GM21390 (cell line): ENCODE measurements around the gene CHMP4B.
"Not testable (repeated sequence)": the region's sequence is repeated elsewhere in the genome, so short reads cannot be mapped to it uniquely, and the experiment has no call there.

Experiments used
- ATAC-seq: cut with Tn5 transposase; IDR thresholded peaks from one replicate; pipeline ENCODE4 v1.9.1; 2021; ENCODE audit not compliant: unreplicated experiment

Gene CHMP4B

DNA sequence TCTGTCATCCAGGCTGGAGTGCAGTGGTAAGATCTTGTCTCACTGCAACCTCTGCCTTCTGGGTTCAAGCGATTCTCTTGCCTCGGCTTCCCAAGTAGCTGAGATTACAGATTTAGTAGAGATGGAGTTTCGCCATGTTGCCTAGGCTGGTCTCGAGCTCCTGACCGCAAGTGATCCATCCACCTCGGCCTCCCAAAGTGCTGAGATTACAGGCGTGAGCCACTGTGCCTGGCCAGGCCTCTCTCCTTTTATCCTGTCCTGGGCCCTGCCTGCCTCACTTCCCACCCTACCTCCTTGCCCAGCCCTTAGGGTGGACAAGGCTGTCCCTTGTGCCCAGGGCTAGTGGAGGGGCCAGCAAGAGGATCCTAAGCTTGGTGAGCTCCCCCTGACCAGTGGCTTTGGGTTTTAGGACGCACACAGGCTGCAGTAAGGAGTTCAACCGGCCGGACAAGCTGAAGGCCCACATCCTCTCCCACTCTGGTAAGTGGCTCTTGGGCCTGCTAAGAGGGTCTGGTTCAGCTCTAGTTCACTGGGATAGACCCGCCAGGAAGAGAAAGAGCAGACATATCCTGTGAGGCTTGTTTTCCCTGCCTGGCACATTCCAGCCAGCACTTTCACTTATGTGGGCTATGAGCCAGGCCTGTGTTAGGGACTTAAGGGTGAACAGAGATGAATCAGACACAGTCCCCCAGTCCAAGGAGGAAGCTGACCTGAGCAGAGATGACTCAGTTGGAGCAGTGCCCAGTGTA lies 21.9 kb upstream of the CHMP4B start:
- ATAC-seq, result no peak

DNA sequence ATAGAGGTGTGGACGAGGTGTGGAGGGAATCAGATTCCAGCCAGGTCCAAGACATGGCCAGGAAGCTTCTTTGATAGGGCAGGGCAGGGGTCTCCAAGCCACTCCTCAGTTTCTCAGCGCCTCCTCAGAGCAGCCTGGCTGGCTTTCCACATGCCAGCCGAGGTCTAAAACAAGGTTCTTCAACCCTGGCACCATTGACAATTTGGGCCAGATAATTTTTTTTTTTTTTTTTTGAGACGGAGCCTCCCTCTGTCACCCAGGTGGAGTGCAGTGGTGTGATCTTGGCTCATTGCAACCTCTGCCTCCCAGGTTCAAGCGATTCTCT lies 21.3 kb upstream of the CHMP4B start:
- no peak for ATAC-seq

DNA sequence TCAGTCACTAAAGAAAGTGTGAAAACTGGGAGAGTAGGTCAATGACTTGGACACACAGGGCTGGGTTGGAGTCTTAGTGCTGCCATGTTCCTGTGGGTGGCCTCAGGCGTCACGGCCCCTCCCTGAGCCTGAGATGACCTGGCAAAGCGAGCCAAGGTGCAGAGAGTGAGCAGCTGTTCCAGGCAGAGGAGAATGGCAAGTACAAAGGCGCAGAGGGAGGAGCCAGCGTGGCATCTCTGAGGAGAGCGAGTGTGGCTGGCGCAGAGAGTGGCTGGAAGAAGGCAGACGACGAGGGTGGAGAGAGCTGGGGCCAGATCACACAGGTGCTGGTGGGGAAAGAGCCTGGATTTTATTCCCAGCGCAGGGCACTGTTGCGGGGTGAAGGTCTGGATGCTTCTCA lies 20.6 kb upstream of the CHMP4B start:
- no peak for ATAC-seq

DNA sequence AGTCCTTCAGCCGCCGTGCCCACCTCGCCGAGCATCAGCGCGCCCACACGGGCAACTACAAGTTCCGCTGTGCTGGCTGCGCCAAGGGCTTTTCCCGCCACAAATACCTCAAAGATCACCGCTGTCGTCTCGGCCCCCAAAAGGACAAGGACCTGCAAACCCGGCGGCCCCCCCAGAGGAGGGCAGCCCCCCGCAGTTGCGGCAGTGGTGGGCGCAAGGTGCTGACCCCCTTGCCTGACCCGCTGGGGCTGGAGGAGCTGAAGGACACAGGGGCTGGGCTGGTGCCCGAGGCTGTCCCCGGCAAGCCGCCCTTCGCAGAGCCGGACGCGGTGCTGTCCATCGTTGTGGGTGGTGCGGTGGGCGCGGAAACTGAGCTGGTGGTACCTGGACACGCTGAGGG lies 20.1 kb upstream of the CHMP4B start:
- no peak for ATAC-seq

DNA sequence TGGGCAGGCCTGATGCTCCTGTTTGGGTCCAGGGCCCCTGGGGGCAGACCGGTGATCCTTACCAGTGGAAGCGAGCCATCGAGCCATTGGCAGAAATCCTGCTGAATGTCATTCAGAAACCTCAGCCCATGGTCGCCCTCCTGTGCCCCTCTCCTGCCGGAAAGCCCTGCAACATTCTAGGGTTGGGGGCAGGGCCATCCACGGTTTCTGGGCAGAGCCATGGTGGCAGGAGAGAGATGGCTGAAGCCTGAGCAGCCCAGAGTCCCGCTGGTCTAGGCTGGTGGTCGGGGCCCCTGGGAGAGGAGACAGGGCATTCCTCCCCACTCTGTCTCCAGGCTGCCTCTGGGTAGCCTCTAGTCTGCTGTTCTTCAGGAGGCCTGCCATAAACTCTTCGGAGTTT lies 19.6 kb upstream of the CHMP4B start:
- no peak for ATAC-seq

DNA sequence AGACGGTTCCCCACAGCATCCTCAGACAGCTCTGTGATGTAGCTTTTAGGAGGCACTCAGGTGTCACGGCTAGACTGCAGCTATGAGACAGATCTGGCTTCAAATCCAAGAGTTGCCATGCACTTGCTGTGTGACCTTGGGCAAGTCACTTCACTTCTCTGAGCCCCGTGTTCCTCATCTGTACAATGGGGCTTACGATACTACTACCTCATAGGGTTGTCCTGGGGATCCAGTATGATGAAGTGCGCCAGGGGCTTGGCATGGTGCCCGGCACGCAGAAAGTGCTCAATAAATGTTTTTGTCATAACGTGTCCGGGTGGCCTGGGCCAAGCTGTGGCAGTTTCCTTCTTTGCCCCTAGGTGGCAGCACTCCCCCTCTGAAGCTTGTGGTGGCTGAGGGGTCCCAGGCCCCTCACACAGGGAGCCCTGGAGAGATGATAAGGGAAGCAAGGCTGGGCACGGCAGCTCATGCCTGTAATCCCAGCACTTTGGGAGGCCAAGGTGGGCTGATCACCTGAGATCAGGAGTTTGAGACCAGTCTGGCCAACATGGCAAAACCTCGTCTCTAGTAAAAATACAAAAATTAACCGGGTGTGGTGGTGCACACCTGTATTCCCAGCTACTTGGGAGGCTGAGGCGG lies 19.1 kb upstream of the CHMP4B start:
- ATAC-seq, result no peak

DNA sequence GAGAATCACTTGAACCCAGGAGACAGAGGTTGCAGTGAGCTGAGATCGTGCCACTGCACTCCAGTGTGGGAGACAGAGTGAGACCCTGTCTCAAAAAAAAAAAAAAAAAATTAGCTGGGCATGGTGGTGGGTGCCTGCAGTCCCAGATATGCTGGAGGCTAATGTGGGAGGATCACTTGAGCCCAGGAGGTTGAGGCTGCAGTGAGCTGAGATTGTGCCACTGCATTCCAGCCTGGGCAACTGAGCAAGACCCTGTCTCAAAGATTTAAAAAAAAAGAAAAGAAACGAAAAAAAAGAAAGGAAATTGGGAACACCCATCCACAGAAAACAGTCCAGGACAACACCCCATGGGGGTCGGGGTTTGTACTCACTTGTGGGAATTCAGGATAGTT lies 18.6 kb upstream of the CHMP4B start:
- not testable (repeated sequence) for ATAC-seq

DNA sequence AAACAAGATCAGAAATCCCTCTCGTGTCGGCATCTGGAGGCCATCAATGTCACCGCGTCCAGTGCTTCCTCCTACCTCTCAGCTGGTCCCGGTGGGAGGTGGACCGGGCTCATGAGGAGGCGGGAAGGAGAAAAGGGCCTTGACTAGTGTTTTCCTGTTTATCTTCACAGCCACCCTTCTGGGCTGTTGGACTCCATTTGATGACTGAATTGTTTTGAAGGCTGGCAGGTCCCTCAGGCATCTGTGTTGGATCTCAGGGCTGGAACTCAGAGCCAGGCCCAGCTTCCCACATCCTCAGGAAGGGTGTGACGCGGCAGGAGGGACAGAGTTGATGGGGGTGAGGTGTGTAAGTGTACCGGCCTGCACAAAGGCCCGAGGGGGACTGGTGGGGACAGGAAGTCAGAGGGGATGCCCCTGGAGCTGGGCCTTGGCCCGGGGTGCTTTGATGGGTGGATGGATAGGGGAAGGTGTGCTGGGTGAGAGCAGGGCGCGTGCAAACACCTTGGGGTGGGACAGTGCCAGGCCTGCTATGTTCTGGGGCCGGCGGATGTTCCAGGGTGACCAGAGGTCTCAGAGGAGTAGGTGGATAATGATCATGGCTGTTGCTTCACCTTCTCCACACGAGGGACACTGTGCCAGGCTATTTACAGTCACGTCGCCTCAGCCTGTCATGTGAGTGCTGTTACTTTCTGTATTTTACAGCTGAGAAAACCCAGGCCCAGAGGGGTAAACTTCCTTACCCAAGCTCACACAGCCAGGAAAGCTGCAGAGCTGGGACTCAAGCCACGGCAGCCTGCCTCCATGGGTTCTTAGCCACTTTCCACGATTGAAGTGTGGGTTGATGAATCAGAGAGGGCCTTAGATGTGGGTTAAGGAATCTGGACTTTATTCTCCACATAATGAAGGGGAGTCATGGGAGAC lies 17.9 kb upstream of the CHMP4B start:
- no peak for ATAC-seq

DNA sequence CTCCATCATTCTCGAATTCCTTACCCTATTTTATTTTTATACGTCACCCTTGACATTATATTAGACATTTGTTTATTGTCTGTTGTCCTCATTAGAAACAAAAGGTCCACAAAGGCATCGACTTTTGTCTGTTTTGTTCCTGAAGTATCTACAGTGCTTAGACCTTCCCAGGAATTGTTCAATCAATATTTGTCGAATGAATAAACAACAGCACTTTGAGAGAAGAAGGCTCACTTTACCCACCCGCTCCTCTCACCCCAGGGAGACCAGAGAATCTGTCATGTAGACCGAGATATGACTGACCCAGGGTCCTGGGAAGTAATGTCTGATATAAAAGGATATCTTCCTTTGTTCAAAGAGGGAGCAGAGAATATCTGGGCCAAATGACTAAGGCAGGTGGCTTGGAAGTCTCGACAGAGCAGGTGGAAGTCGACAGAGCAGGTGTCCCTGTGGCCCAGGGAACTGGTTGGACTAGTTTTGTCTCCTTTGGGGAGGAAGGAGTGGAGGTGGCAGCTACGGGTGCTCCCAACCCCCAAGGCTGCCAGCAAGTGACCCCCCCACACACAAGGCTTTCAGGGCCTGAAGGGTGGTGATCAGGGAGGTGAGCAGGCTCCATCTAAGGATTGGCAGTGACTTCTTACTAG lies 14.8 kb upstream of the CHMP4B start:
- ATAC-seq, result no peak

DNA sequence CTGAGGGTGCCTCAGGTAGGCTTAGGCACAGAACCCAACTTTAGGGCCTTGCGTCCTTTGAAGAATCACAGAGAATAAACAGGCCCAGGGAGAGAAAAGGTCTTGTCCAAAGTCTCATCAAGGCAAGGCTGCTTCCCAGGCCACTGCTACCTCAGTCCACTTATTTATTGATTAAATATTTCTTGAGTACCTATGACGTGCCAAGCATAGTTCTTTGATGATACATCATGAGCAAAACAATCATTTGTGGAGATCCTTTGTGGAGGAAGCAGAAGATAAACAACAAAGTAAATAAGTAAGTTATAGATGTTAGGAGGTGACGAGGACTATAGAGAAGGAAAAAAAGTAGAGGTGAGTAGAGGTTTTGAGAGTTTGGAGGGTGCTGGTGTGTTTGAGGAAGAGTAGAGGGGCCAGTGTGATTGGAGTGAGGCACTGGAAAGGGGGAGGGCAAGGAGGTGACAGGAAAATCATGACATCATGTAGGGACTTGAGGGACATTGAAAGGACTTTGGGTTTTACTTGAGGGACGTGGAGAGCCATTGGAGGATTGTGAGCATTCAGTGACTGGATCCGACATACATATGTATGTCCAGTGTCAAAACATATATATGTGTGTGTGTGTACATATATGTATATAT lies 14.1 kb upstream of the CHMP4B start:
- no peak for ATAC-seq

DNA sequence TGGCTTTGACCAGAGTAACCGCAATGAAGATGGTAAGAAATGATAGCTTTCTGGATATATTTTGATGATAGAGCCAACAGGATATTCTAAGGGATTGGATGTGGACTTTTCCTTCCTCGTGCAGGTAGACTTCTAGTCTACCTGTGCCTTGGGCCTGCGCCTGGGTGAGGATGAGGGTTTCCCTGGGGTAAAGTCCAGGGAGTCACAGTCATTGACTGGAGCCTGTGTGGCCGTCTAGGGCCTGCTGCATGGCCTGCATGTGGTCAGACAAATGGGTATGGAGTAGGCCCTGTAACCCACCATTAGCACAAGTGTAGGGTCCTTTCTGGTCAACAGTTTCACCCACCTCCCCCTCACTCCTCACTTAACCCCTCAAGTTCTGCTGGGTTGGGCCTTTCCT lies 12.7 kb upstream of the CHMP4B start:
- no peak for ATAC-seq

DNA sequence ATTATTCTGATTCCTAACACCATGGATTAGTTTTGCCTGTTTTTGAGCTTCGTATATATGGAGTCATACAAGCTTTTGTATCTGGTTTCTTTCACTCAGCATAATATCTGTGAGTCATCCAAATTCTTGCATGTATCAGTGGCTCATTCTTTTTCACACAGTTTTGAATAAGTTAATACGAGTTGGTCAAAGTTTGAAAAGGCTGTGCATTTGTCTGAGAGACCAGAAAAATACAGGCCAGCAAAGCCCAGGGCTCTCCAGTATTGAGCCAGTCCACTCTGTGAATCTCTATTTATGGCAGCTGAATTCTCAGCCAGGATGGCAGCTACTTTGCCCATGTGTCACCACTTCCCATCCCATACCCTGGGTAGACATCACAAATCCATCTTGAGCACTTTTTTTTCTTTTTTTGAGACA lies 7.2 kb upstream of the CHMP4B start:
- ATAC-seq, result no peak

DNA sequence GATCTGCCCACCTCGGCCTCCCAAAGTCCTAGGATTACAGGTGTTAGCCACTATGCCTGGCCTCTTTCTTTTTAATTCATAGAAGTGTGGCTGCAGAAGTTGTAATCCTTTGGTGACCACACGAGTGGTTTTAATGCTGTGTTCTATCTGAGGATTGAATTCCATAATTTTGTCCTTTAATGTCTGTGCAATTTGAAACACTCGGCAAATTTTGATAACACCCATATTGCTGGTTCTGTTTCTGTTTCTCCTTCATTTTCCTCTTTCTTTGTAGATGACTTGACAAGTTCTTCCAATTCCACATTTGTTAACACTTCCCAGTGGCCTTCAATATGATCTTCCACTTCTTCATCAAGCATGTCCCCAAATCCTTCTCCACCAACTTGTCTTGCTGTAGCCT lies 2.8 kb upstream of the CHMP4B start:
- no peak for ATAC-seq

DNA sequence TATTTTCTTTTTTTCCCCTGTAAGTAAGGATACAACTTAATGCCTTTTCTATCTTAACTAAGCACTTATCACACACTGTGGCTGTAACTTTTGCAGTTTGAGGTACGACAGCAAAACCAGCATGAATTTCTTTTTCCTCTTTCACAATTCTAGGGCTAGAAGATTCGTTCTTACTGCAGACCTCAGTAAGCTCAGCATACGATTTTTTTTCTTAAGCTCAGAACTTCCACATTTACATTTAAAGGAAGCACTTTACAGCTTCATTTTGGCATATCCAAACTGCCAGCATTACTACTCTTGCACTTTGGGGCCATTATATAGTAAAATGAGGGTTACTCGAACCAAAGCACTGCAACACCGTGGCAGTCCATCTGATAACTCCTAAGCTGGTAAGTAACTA lies 889 bp upstream of the CHMP4B start:
- ATAC-seq, result no peak

DNA sequence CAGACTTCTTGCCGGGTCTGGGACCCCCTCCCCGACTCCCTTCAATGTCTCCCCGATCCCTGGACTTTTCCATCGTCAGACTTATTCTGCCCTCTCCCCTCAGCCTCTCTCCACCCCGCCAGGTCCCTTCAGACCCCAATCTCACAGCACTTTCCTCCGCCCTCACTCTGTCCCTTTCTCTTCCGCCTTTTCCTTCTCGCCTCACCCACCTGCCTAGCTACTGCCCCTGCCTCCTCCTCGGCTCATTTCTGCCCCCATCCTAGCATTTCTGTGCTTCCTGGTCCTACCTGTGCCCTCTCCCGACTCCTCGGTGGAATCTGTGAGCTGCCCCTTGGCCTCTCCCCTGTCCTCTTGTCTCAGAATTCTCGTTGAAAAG lies 616 bp downstream of the CHMP4B start:
- ATAC-seq, result no peak

DNA sequence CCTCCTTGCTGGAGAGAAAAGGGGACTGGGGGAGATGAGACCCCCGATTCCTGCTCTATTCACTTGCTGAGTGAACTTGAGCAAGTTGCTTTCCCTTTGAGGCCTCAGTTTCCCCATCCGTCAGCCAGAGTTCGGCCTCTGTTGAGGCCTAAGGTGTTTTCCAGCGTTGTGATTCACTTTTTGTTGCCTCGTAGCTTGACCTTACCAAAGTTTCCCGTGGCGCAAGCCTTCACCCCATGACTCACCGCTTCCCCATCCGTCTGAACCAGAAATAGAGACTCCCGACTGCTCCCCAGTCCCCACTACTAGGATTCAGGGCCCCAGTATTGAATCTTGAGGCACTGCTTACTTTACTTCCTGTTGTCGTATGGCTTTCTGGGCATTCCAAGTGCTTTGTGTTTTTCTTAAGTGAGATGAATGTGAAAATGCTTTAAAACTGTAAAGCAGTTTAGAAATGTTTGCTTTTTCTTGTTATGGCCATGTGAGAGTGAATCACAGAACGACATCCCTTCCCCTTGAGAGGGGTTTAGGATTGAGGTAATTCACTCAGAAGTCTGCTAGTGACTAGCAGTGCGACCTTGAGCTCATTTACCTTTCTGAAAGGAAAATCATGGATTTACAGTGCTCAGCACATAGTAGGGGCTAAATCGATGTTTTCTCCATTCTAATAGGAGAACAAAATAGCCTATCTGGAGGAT lies 1.2 kb downstream of the CHMP4B start:
- ATAC-seq, result no peak

DNA sequence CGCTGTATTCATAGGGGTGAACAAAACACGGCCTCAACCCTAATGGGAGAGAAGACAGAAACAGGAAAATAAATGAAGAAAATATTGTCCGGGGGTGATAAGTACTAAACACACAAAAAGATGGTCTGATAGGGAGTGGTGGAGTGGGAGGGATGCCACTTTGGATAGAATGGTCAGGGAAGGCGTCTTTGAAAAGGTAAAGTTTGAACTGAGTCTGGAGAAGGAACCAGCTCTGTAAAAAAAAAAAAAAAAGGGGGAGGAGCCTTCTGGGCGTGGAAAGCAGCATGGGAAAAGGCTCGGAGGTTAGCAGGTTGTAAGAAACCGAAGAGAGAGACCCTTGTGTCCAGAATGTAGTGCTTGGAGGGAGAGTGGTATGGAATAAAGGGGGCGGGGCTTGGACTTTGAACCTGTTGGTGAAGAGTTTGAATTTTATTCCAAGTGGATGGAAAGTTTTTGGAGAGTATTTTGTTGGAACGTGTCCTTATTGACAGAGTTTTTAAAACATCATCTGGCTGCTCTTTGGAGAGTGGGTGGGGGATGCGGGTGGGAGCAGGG lies 1.8 kb downstream of the CHMP4B start:
- ATAC-seq, result no peak

DNA sequence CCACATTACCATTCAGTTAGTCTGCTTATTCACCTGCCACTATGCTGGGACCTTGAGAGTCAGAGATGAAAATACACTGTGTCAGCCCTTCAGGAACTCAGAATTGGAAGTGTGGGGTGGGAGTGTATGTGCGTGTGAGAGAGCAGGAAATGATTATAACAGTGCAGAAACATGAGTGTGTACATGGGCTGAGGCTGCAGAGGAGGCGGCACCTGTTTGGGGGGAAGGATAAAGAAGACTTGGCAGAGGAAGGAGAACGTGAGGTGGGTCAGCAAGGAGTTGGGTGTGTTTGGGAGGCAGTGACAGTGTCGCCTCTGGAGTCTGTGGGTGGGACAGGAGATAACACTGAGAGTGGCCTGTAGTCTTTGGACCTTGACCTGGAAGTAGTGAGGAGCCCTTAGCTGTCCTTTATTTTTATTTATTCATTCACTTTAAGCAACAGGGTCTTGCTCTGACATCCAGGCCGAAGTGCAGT lies 3.1 kb downstream of the CHMP4B start:
- ATAC-seq, result no peak

DNA sequence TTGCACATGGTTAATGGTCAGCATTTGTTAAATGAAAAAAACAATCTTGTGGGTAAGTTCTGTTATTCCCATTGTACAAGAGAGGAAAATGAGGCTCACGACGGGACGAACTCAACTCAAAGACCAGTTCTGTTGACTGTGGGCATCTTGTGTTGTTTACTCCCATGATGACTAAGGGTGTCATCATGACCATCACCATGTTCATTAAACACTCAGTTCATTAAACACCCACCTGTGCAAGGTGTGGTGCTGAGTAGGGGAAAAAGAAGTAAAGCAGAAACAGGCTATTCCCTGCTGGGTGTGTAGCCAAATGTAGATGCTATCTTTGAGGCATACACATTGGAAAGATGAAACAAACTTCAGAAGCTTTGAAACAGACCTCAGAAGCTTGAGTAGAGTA lies 4.5 kb downstream of the CHMP4B start:
- ATAC-seq, result no peak

DNA sequence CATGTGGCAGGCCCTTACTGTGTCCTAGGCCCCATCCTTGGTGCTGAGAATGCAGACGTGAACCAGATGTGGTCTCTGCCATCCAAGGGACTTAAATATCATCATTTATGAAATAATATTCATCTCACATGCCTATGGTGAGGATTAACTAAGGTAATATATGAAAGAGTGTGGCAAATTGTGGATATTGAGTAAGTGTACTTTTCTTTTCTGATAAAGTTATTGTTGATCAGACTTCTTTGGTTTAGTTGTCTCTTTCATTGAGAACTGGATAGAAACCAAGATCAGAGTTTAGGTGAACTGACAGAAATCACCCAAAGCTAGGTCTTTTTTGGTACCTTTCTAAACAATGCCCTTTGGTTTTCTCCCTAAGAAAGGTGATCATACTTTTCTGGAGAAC lies 5.0 kb downstream of the CHMP4B start:
- no peak for ATAC-seq
